Osteoblast (primary cell): ENCODE data around the gene LRRFIP1. TPM values are rescaled to one million over a fixed set of nuclear protein-coding genes. Genes with fewer than 3 reads are reported as not detected.

Source experiments
- DNase-seq: peaks from one replicate; pipeline ENCODE4 v3.0.0; 2011; ENCODE audit warnings: low spot score, mixed read lengths; ENCODE audit not compliant: insufficient read length; ENCODE audit errors: missing footprints
- H2AFZ ChIP-seq: 2 replicates; pipeline ENCODE4 v1.6.0; 2011; ENCODE audit warnings: mild to moderate bottlenecking, low read length
- H3K27ac ChIP-seq: 2 replicates; pipeline ENCODE4 v1.5.1; 2011; ENCODE audit warnings: mild to moderate bottlenecking, low read depth, low read length, moderate library complexity
- H3K27me3 ChIP-seq: 2 replicates; pipeline ENCODE4 v1.6.0; 2012; ENCODE audit warnings: mild to moderate bottlenecking, control low read depth, inconsistent platforms, low read length, moderate library complexity; ENCODE audit not compliant: insufficient read depth
- H3K36me3 ChIP-seq: 2 replicates; pipeline ENCODE4 v1.5.1; 2011; ENCODE audit warnings: mild to moderate bottlenecking, low read length, control low read depth, moderate library complexity; ENCODE audit not compliant: insufficient read depth
- H3K4me1 ChIP-seq: 2 replicates; pipeline ENCODE4 v1.5.1; 2011; ENCODE audit warnings: mild to moderate bottlenecking, low read length, control low read depth, moderate library complexity; ENCODE audit not compliant: insufficient read depth
- H3K4me2 ChIP-seq: 2 replicates; pipeline ENCODE4 v1.6.0; 2011; ENCODE audit warnings: mild to moderate bottlenecking, low read length; ENCODE audit not compliant: insufficient read depth
- H3K4me3 ChIP-seq: fragments of 200-600 bp; sonication (generic); 3 replicates; pipeline ENCODE4 v1.5.1; 2012; ENCODE audit warnings: mild to moderate bottlenecking, low read length, inconsistent platforms; ENCODE audit not compliant: insufficient read depth
- H3K79me2 ChIP-seq: 2 replicates; pipeline ENCODE4 v1.6.0; 2012; ENCODE audit warnings: mild to moderate bottlenecking, low read length, control low read depth, inconsistent platforms; ENCODE audit not compliant: insufficient read depth
- H3K9me3 ChIP-seq: 2 replicates; pipeline ENCODE4 v1.5.1; 2011; ENCODE audit warnings: low read depth, low read length, control low read depth
- H4K20me1 ChIP-seq: 2 replicates; pipeline ENCODE4 v1.6.0; 2012; ENCODE audit warnings: mild to moderate bottlenecking, low read length, control low read depth; ENCODE audit not compliant: insufficient read depth
- total RNA-seq: library from RNA; depleted of rRNA; stranded (reverse); fragments of >200 nt; gene quantifications from 2 replicates; pipeline ENCODE4 v1.2.3, GENCODE V29; 2012
- TF ChIP-seq, protein P1 (sequence below): IDR thresholded peaks from 2 replicates; pipeline ENCODE4 v1.5.1; 2011; ENCODE audit warnings: mild to moderate bottlenecking, low read depth, low read length, moderate library complexity; ENCODE audit errors: extremely low read depth

LRRFIP1 gene
- total RNA-seq, 1 donor = 51.8 TPM

DNA sequence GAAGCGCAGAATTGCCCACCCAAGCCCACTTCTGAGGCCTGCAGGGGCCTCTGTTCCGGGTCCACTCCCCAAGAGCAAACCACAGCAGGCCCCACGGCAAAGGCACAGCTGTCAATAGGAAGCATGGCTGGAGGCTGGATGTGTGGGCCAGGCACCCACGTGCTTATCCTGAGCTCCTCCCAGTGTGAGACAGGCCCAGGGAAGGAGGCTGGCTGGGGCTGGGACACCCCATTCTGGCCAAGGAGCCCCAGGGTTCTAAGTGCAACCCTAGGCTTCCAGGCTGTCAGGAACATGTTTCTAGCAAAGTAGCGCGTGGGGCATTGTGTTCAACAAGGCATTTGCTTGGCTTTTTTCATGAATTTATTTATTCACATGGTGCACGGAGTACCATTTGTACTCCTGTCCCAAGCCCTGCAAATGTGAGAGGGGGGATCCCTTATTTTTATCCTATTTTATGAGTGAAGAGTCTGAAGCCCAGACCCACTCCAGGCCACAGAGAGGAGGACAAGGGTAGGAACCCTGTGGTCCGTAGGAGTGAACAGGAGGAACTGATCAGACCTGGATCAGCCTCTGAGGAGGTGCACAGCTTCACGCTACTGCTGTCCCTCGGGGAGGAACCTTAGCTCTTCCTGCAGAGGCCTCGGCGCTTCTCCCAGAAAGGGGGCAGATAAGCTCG lies 30.7 kb upstream of the LRRFIP1 start:
- H3K79me2 ChIP-seq = no peaks in the 10 kb centered on the region
- peaks cover 7% of the 10 kb centered on the region for H3K4me1 ChIP-seq
- DNase-seq = peak; percentile 58
- TF ChIP-seq, protein P1, sequence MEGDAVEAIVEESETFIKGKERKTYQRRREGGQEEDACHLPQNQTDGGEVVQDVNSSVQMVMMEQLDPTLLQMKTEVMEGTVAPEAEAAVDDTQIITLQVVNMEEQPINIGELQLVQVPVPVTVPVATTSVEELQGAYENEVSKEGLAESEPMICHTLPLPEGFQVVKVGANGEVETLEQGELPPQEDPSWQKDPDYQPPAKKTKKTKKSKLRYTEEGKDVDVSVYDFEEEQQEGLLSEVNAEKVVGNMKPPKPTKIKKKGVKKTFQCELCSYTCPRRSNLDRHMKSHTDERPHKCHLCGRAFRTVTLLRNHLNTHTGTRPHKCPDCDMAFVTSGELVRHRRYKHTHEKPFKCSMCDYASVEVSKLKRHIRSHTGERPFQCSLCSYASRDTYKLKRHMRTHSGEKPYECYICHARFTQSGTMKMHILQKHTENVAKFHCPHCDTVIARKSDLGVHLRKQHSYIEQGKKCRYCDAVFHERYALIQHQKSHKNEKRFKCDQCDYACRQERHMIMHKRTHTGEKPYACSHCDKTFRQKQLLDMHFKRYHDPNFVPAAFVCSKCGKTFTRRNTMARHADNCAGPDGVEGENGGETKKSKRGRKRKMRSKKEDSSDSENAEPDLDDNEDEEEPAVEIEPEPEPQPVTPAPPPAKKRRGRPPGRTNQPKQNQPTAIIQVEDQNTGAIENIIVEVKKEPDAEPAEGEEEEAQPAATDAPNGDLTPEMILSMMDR = no peak
- no peak overlapping the region for H3K27ac ChIP-seq
- H3K4me3 ChIP-seq = no peak overlapping the region
- H3K4me2 ChIP-seq = no peak overlapping the region
- no peaks in the 10 kb centered on the region for H3K9me3 ChIP-seq
- no peaks in the 10 kb centered on the region for H4K20me1 ChIP-seq
- H3K27me3 ChIP-seq = no peaks in the 10 kb centered on the region
- H2AFZ ChIP-seq = no peak overlapping the region
- no peaks in the 10 kb centered on the region for H3K36me3 ChIP-seq

DNA sequence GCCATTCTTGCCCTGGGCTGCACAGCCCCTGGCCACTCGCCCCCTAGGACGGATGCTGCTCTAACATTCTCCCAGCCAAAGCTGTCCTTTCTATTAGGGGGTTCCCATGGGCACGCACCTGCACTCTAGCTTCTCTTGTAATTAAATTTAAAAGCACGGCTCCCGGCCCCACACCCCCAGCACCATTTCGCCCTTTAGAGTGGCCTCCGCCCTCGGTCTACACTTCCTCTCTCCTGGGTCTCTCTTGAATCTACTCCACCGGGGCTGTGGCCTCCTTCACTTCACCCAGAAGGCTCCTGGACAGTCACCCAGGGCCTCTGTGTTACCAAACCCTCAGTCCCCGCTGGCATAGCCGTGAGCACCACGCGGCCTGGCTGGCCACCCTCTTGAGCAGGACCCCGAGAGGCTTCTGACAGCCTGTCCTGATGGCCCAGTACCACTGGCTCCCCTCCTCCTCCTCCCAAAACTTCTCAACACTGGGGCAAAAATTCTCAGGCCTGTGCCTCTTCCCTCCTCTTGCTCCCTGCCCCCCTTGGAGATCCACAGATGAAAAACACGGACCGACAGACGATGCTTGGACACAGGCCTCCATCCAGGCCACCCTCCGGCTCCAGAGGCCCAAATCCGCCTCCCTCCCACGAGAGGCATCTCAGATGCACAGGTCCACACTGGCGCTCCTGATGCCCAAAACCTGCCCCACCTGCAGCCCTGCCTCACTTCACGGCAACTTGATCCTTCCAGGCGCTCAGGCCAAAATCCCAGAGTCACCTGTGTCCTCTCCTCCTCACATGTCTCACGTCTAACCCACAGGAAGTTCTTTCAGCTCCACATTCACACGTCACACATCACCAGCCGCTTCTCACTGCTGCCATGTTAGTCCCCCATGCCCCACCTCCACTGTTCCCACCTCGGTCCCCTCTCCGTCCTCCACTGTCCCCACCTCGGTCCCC lies 29.9 kb upstream of the LRRFIP1 start:
- H2AFZ ChIP-seq = no peak overlapping the region
- no peaks in the 10 kb centered on the region for H4K20me1 ChIP-seq
- H3K27me3 ChIP-seq = no peaks in the 10 kb centered on the region
- H3K4me1 ChIP-seq = peaks cover 7% of the 10 kb centered on the region
- no peak for DNase-seq
- TF ChIP-seq, protein P1 = no peak
- no peaks in the 10 kb centered on the region for H3K79me2 ChIP-seq
- no peak overlapping the region for H3K4me3 ChIP-seq
- no peaks in the 10 kb centered on the region for H3K9me3 ChIP-seq
- no peak overlapping the region for H3K4me2 ChIP-seq
- H3K36me3 ChIP-seq = no peaks in the 10 kb centered on the region
- H3K27ac ChIP-seq = no peak overlapping the region

DNA sequence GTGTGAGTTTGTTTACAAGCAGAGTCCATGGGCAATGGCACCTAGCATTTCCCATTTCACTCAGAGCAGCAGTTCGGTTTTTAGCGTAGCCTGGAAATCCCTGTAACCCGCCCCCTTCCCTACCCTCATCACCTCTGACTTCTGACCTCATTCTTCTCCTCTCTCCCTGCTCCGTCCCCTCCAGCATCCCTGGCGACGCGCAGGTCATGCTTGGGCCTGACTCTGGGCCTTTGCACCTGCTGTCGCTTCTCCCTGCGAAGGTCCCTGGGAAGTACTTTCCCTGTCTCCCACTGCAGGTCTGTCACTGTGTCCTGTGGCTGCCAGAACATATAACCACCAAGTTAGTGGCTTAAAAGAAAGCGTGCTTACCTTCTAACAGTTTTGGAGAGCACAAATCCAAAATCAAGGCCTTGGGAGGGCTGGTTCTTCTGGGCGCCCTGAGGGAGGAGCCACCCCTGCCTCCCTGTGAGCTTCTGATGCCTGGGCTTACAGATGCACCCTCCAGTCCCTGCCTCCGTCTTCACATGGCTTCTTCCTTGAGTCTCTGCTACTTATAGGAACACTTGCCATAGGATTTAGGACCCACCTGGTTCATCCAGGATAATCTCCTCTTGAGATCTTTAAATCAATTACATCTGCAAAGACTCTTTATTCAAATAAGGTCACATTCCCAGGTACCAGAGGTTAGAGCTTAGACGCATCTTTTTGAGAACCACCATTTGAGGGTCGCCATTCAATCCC lies 28.7 kb upstream of the LRRFIP1 start:
- Histone ChIP-seq H3K4me1 (peaks cover 11% of the 10 kb centered on the region), H3K27ac (no peak overlapping the region), H4K20me1 (no peaks in the 10 kb centered on the region), H3K79me2 (no peaks in the 10 kb centered on the region), H3K27me3 (no peaks in the 10 kb centered on the region), H3K4me3 (no peak overlapping the region), H2AFZ (no peak overlapping the region), H3K9me3 (no peaks in the 10 kb centered on the region), H3K36me3 (no peaks in the 10 kb centered on the region), H3K4me2 (no peak overlapping the region)
- TF ChIP-seq, protein P1 = no peak
- DNase-seq = peak; percentile 80
